Right lobe of liver (tissue), 6 donors: ENCODE measurements around the gene PSMA5. TPM values are rescaled to one million over a fixed set of nuclear protein-coding genes. Genes with fewer than 3 reads are reported as not detected.

ENCODE experiments used
- ATAC-seq, 4 donors: fragments of 200-7000 bp; cut with Tn5 transposase; one replicate each; pipeline ENCODE4 v1.9.1; 2020; ENCODE audit warnings: mild to moderate bottlenecking in 4 of 4, moderate library complexity in 4 of 4
- DNase-seq, 3 donors: peaks; one replicate each; pipeline ENCODE4 v3.0.0-alpha.2; 2020
- H3K27ac ChIP-seq, 3 donors: fragments of 200-600 bp; one replicate each; pipeline ENCODE4 v1.8.0; 2022
- H3K27me3 ChIP-seq, 2 donors: fragments of 200-600 bp; one replicate each; pipeline ENCODE4 v1.8.0; 2022
- H3K36me3 ChIP-seq, 4 donors: fragments of 200-600 bp; sonication (generic) in 1 of 4; one replicate each; pipeline versions ENCODE4 v1.5.1 to v1.8.0; 2017 to 2022; ENCODE audit warnings: control low read depth in 1 of 4
- H3K4me1 ChIP-seq, 4 donors: fragments of 200-600 bp; sonication (generic) in 1 of 4; one replicate each; pipeline versions ENCODE4 v1.5.1 to v1.8.0; 2017 to 2022; ENCODE audit warnings: control low read depth in 1 of 4
- H3K4me3 ChIP-seq, 3 donors: fragments of 200-600 bp; one replicate each; pipeline ENCODE4 v1.8.0; 2022
- H3K9me3 ChIP-seq, 4 donors: fragments of 200-600 bp; sonication (generic) in 1 of 4; one replicate each; pipeline versions ENCODE4 v1.5.1 to v1.8.0; 2017 to 2022; ENCODE audit warnings: control low read depth in 1 of 4
- POLR2A ChIP-seq: fragments of 450-650 bp; IDR thresholded peaks from one replicate; pipeline ENCODE4 v1.6.1; 2017; ENCODE audit warnings: antibody characterized with exemption, mild to moderate bottlenecking
- WGBS: methylation state at CpG from one replicate; pipeline ENCODE4 v1.1.6; 2018; ENCODE audit warnings: low coverage, low lambda C conversion rate; ENCODE audit not compliant: insufficient coverage; ENCODE audit errors: missing lambda C conversion rate; 5-methylcytosine and 5-hydroxymethylcytosine counted together
- intact Hi-C, 2 donors: fragments of 100-400 bp; cut with DNase I; formaldehyde crosslinking; loops; one replicate each; pipeline versions ENCODE4 v1.11.2 to v1.14.1; 2022
- total RNA-seq, 6 experiments: library from RNA; depleted of rRNA in 2 of 6; stranded (reverse); fragments of >200 nt in 2 of 6; fragmentation: NEBNext Ultra II Directional in 3 of 6; extraction: Animal tissue kit (Norgen Biotek cat#: 25700) in 3 of 6; gene quantifications; one replicate each; pipeline versions ENCODE4 v1.1.0 to v1.2.4, GENCODE V29; 2016 to 2023
- TF ChIP-seq, protein P1 (sequence below), 4 donors: fragments of 200-600 bp in 3 of 4; fragments of 450-650 bp in 1 of 4; IDR thresholded peaks; one replicate each; pipeline versions ENCODE4 v1.5.1 to v1.8.0; 2016 to 2022; ENCODE audit warnings: antibody characterized with exemption in 4 of 4, mild to moderate bottlenecking in 2 of 4
- donor health status: DM: no; HTN: yes; CAD: no.
- donor health status: DM: no; HTN: no; CAD: no.
- donor health status: DM: no; HTN: no; CAD: no.
- donor health status: DM: no; HTN: yes; CAD: no.
- donor health status: DM: no; HTN: yes; CAD: no.

PSMA5 gene
- total RNA-seq, 6 experiments from 2014 or later = 38.8 to 83.5 (median 61.1) TPM

DNA sequence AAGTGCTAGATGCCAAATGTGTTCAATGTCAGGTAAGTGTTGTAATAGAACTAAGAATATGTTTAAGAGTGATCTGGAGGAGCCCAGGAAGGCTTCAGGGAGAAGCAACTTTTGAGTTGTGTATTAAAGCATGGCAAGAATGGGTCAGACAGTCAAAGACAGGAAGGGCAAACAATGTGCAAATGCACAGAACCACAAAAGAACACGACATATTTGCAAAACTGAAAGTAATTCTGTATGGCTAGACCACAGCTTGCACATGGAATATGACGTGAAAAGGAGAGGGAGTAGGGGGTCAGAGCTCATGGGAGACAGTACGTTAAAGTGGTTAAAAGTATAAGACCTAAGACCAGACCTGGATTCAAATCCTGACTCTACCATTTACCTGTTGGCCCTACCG lies 21.4 kb downstream of the PSMA5 start:
- WGBS = 64% methylated on average over 4 of the region's 4 CpGs

DNA sequence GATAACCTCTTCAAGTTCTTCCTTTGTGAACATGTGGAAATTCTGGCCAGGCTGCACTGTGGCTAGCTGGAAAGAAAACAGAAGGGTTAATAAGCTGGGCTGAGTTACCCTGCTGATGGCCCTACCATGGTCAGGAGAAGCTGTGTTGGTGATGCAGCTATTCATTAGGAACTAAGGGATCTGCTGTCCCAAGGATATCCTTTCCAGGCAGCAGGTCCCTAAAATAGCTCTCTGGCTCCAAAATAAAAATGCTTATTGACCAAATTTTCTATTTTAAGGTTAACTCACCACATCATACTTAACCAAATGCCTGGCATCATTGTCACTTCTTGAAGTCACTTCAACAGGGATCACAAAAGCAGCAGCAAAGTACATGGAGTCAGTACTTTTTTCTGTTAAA lies 24.2 kb downstream of the PSMA5 start:
- TF ChIP-seq, protein P1, sequence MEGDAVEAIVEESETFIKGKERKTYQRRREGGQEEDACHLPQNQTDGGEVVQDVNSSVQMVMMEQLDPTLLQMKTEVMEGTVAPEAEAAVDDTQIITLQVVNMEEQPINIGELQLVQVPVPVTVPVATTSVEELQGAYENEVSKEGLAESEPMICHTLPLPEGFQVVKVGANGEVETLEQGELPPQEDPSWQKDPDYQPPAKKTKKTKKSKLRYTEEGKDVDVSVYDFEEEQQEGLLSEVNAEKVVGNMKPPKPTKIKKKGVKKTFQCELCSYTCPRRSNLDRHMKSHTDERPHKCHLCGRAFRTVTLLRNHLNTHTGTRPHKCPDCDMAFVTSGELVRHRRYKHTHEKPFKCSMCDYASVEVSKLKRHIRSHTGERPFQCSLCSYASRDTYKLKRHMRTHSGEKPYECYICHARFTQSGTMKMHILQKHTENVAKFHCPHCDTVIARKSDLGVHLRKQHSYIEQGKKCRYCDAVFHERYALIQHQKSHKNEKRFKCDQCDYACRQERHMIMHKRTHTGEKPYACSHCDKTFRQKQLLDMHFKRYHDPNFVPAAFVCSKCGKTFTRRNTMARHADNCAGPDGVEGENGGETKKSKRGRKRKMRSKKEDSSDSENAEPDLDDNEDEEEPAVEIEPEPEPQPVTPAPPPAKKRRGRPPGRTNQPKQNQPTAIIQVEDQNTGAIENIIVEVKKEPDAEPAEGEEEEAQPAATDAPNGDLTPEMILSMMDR (IDR thresholded peaks at IDR 0.05) = no peak
- no peaks in the 10 kb centered on the region for H3K9me3 ChIP-seq
- H3K27me3 ChIP-seq = no peaks in the 10 kb centered on the region
- no peak overlapping the region for H3K4me3 ChIP-seq
- intact Hi-C loops = loop anchor here in 1 of 2 donors (5.0 kb wide), 1 partner anchor 140 kb away; no protein-coding TSS in a partner anchor
- no peak for ATAC-seq
- no peak for DNase-seq
- H3K36me3 ChIP-seq = peaks cover 0 to 56% (median 12%) of the 10 kb centered on the region in 4 donors
- H3K4me1 ChIP-seq = peaks cover 0 to 6% (median 2%) of the 10 kb centered on the region in 4 donors
- no peak overlapping the region for H3K27ac ChIP-seq

More for the DNA sequence above, 21.4 kb downstream of the PSMA5 start:
- DNase-seq (no peak), ATAC-seq (peak in 1 of 4 donors; percentile 17)
- Histone ChIP-seq H3K27me3 (no peaks in the 10 kb centered on the region), H3K4me1 (no peaks in the 10 kb centered on the region), H3K9me3 (no peaks in the 10 kb centered on the region), H3K36me3 (peaks cover 8 to 84% (median 28%) of the 10 kb centered on the region in 4 donors), H3K27ac (no peak overlapping the region), H3K4me3 (no peak overlapping the region)
- TF ChIP-seq, protein P1 (IDR thresholded peaks at IDR 0.05) = no peak
- no peak for TF ChIP-seq POLR2A
- intact Hi-C loops = loop anchor here in 1 of 2 donors (5.0 kb wide), 1 partner anchor 143 kb away; no protein-coding TSS in a partner anchor

DNA sequence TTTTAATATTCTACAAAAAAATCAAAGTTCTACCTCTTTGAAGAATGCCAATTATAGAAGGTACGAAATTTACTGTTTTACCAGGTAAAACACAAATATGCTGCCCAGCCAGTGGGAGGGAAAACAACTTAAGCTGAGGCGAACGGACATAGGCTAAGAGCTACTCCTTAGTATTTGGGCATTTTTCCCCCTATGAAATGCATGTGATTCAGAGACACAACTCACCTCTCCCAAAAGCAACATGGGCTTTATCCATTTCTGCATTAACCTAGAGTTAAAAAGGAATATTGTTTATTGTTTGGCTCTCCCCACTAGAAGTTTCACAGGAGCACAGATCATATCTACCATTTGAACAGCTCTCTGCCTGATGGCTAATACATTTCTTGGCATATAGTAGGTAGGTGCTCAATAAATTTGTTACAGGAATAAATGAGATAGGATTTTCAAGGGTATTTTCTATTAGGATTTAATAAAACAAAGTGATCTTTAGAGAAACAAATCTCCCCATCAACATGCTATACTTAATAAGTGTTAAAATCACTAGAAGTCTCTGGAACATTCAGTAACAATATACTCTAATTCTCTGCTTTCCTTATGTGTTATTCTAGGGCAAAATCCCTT lies 26.1 kb downstream of the PSMA5 start:
- Histone ChIP-seq H3K9me3 (no peaks in the 10 kb centered on the region), H3K27me3 (no peaks in the 10 kb centered on the region), H3K27ac (no peak overlapping the region), H3K4me1 (peaks cover 0 to 22% (median 2%) of the 10 kb centered on the region in 4 donors), H3K36me3 (peaks cover 0 to 38% (median 11%) of the 10 kb centered on the region in 4 donors), H3K4me3 (no peak overlapping the region)
- WGBS = 89% methylated on average over 3 of the region's 3 CpGs
- DNase-seq (no peak), ATAC-seq (no peak)
- TF ChIP-seq, protein P1 (IDR thresholded peaks at IDR 0.05) = no peak
- TF ChIP-seq POLR2A = no peak
- intact Hi-C loops = loop anchor here in 1 of 2 donors (5.0 kb wide), 1 partner anchor 138 kb away; no protein-coding TSS in a partner anchor

DNA sequence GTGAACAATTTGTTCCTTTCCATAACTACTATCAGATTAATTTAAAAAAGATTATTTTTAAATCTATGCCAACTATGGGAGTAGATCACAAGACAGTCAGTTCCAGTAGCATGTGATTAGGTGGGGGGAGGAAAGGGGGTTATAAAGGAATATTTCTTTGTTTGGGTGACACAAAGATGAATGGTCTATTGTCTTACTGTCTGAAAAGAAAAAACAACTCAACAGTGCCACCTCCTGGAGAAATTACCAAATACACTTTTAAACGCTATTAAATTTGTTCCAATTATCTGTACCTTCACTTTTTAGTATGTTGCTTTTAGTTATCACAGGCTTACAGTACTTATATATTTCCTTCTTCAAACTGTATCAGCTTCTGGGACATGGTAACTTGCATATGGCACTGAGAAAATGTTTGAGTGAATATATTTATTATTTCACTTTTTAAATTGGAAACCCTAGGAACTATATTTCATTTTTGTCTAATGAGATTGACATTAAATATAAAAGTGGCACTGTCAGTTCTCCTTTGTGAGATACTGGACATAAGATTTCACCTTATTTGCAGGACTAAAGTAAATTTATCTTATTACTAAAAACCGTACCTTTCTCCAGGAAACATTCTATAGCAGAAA lies 26.8 kb downstream of the PSMA5 start:
- intact Hi-C loops = loop anchor here in 1 of 2 donors (5.0 kb wide), 1 partner anchor 137 kb away; no protein-coding TSS in a partner anchor
- peaks cover 0 to 35% (median 8%) of the 10 kb centered on the region in 4 donors for H3K36me3 ChIP-seq
- H3K4me3 ChIP-seq = no peak overlapping the region
- H3K9me3 ChIP-seq = no peaks in the 10 kb centered on the region
- H3K27me3 ChIP-seq = no peaks in the 10 kb centered on the region
- no peak for TF ChIP-seq POLR2A
- TF ChIP-seq, protein P1 (IDR thresholded peaks at IDR 0.05) = peak; percentile 60 to 79 (median 67)
- DNase-seq = no peak
- H3K4me1 ChIP-seq = peaks cover 0 to 22% (median 3%) of the 10 kb centered on the region in 4 donors
- 13% methylated on average over 2 of the region's 2 CpGs for WGBS
- no peak overlapping the region for H3K27ac ChIP-seq
- peak; percentile 53 to 65 (median 60) for ATAC-seq
